NCI-H187 treated with DMSO at 0.1 percent for 48 hours (cell line): ENCODE measurements around the gene DHCR24.

Experiments
- DNase-seq: peaks from one replicate; lab custom pipeline; 2025; lab: John Stamatoyannopoulos, UW

Gene DHCR24

GRCh38 chr1:54815086-54815876 is 71.7 kb downstream of the DHCR24 start:
- DNase-seq: no peak

- DNase-seq: no peak
Observed at GRCh38 chr1:54814571-54814970, 72.4 kb downstream of the DHCR24 start.

- DNase-seq: no peak
Observed at GRCh38 chr1:54814126-54814498, 72.9 kb downstream of the DHCR24 start.

- no peak for DNase-seq
Observed at GRCh38 chr1:54813485-54814125, 73.4 kb downstream of the DHCR24 start.

- no peak for DNase-seq
Observed at GRCh38 chr1:54812801-54813484, 74.1 kb downstream of the DHCR24 start.

- no peak for DNase-seq
Observed at GRCh38 chr1:54811739-54812655, 75.0 kb downstream of the DHCR24 start.

- no peak for DNase-seq
Observed at GRCh38 chr1:54811066-54811465, 75.9 kb downstream of the DHCR24 start.

- no peak for DNase-seq
Observed at GRCh38 chr1:54810153-54810942, 76.6 kb downstream of the DHCR24 start.

- no peak for DNase-seq
Observed at GRCh38 chr1:54809496-54810074, 77.4 kb downstream of the DHCR24 start.

GRCh38 chr1:54808443-54809207 is 78.4 kb downstream of the DHCR24 start:
- no peak for DNase-seq

- no peak for DNase-seq
Observed at GRCh38 chr1:54807756-54808155, 79.2 kb downstream of the DHCR24 start.

GRCh38 chr1:54806931-54807611 is 79.9 kb downstream of the DHCR24 start:
- no peak for DNase-seq

- no peak for DNase-seq
Observed at GRCh38 chr1:54805981-54806381, 81.0 kb downstream of the DHCR24 start.

- DNase-seq: no peak
Observed at GRCh38 chr1:54805466-54805865, 81.5 kb downstream of the DHCR24 start.

GRCh38 chr1:54804471-54805132 is 82.4 kb downstream of the DHCR24 start:
- DNase-seq: no peak

GRCh38 chr1:54803761-54804470 is 83.1 kb downstream of the DHCR24 start:
- DNase-seq: no peak

- no peak for DNase-seq
Observed at GRCh38 chr1:54800899-54801759, 85.9 kb downstream of the DHCR24 start, which contains the start of gene TTC22. TSS of gene TTC22 (minus strand) at chr1:54801323. CDS start at chr1:54801163, 160 bp downstream.
